Dermis microvascular lymphatic vessel endothelial cell (primary cell): ENCODE measurements around the gene BPIFB2. TPM values are rescaled to one million over a fixed set of nuclear protein-coding genes. Genes with fewer than 3 reads are reported as not detected.
"Not testable (repeated sequence)": the region's sequence is repeated elsewhere in the genome, so short reads cannot be mapped to it uniquely, and the experiment has no call there.

Source experiments
- DNase-seq, 2 donors: peaks; one replicate each; pipeline versions ENCODE4 v3.0.0 to v3.0.0-alpha.2; 2010; ENCODE audit warnings: low read depth in 2 of 2
- total RNA-seq: library from RNA; depleted of rRNA; stranded (reverse); fragments of >200 nt; gene quantifications from 2 replicates; pipeline ENCODE4 v1.2.1, GENCODE V29; 2014

BPIFB2 gene
- total RNA-seq, 1 donor from 2014 or later: not detected

GRCh38 chr20:32970115-32970972 is 37.2 kb upstream of the BPIFB2 start:
- no peak for DNase-seq

DNA sequence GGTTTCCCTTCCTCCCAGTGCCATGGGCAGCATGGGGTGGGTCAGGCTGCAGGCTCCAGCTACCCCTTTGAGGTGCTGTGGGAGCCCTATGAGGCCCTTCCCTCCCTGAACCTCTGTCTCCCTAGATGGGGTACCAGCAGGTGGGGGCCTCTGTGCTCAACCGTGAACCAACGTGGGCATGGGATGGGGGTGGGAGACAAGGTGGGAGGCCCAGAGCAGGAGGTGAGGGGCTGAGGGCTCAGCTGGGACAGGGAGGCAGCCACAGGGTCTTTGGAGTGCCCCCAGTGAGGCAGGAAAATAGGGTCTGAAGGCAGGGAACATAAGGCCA is 36.6 kb upstream of the BPIFB2 start:
- DNase-seq: no peak

DNA sequence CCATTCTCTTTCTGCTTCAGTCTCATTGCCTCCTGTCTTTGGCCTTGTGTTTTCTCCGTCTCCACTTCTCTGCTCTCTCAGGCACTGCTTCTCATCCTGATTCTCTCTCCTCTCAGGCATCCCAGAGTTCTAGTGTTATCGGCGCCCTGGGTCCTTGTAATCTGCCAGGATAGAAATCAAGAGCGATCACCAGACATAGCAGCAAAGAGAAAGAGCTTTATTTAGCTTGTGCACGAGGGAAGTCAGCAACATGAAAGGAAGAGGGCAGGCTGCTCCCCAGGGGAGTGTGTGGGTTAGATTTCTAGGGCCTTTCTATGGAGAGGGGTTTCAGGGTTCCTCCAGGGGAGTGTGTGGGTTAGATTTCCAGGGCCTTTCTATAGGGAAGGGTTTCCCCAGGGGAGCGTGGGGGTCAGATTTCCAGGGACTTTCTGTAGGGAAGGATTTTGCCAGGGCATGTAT is 35.8 kb upstream of the BPIFB2 start:
- no peak for DNase-seq

DNA sequence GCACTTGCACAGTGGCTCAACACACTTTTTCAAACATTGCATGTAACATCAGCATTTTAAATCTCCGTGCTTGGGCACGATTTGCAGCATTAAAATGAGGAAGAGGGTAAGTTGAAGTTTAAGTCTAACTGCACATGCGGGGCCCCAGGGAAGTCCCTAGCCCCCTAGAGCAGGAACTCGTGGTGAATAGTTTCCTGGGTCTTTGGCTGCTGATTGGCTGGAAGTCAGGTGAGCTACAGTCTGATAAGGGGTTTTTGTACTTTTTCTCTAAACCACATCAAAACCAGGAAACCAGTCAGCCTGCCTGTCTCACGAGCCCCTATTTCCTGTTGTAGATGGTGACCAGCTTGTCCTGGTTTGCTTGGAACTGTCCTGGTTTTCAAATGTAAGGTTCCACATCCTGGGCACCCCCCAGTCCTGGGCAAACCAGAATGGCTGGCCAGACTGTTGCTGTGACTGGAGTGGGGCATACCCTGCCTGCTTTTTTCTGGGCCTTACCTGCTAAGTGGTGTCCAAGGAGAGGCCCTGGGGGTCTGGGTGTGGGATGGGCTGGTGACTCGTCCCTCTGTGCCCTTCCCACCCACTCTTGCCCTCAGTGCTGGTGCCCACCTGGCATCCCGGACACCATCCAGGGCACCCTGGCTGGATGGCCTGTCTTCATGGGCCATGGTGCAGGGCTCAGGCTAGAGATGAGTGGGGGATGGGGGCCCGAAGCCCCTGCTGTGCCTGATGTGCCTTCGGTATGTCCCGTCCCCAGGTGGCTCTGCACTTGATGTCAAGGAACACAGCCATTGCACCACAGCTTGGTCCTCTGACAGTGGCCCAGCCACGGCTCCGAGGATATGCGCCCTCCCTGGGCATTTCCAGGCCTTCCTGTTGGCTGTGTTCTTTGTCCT is 35.1 kb upstream of the BPIFB2 start:
- DNase-seq: peak in 1 of 2 donors; percentile 20

DNA sequence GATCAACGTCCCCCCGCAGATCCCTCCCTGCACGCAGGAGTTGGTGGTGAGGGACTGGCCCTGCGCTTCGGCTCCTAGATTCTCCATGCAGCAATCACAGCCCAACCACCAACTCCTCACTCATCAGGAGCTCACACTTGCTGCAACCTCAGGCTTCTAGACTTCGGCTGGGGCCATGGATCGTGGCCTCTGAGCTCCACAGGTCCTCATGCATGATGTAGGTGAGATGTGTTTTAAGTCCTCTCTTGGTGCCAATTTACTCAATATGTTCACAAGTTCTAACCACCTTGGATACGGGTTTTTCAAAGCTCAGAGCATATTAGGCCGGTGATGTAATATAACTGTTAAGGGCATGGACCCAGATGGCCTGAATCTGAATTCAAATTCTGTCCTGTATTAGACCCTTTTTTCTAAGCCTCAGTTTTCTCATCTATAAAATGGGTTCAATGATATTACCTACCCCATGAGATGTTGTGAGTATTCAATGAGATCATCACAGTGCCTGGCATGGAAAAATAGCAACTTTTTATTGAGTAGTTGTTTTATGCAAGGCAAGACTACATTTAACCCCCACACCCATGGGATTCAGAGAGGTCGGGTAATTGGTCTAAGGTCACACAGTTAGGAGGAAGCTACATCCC is 34.3 kb upstream of the BPIFB2 start:
- DNase-seq: no peak

DNA sequence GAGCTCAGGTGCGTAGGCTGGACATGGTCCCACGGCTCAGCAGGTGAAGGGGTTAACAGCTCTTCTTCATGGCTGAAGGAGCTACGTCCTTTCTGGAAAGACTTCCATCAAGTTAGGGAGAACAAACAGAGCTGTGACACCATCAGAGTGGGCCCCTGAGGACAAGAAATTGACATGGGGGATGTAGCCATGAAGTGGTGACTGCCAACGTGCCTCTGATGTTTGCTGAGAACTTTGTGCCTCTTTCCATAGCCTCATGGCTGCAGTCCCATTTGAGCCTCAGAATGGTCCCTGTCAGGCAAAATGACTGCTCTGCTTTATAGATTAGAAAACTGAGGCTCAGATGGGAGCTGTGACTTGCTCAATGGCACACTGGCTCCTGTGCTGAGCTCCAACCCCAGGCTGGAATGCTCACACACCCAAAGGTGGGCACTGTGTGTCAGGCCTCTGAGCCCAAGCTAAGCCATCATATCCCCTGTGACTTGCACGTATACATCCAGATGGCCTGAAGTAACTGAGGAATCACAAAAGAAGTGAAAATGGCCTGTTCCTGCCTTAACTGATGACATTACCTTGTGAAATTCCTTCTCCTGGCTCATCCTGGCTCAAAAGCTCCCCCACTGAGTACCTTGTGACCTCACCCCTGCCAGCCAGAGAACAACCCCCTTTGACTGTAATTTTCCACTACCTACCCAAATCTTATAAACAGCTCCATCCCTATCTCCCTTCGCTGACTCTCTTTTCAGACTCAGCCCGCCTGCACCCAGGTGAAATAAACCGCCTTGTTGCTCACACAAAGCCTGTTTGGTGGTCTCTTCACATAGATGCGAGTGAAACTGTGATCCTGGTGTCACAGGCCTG is 33.1 kb upstream of the BPIFB2 start:
- DNase-seq: not testable (repeated sequence)

- not testable (repeated sequence) for DNase-seq
Observed at GRCh38 chr20:32975121-32975520, 32.4 kb upstream of the BPIFB2 start.

- DNase-seq: no peak
Observed at GRCh38 chr20:32975698-32976674, 31.5 kb upstream of the BPIFB2 start.

DNA sequence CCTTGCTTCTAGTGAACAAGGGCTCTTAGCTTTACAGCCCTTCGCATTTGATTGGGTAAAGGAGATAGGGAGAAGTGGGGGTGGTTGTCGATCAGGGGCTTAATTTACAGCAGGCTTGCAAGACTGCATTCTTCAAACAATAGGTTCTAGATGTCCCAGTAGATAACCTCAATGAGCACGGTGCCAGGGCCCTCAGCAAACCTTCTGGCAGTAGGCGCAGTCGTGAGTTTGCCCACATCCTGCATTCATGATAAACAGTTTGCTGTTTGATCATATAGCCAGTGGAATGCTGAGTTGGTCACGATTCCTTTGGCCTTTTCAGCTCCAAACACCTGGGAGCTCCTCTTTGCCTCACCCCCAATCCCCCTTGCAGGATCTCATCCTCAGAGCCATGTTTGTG is 30.8 kb upstream of the BPIFB2 start:
- no peak for DNase-seq

DNA sequence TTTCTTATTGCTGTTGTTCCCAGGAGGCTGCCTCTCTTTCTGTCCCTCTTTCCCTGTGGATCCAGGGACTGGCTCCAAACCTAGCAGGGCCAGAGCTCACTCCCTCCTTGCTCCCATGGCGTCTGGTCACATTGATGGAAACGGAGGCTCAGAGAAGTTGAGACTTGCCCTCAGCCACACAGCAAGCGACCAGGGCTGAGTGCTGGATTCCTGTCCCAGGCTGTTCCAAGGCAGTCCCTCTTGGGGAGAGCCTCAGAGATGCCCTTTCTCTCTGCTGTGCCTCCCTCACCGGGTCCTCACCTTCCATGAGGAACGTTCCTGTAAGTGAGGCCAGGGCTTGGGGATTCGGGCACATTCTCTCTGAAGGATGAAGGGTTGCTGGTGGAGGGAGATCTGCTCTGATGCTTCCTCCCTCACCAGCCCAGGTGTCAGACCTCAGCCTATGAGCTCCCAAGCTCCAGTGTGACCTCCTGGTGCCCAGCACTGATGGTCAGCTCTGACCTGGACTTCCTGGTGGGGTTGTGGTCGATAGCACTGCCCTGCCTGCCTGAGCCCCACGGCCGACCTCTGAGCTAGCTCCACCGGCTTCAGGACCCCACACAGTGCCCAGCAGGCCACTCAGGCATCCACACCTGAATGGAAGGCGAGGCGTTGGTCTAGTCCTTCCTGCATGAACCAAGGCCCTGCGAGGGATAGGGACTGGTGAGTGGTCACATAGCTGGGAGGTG is 30.1 kb upstream of the BPIFB2 start:
- no peak for DNase-seq

GRCh38 chr20:32978009-32978335 is 29.5 kb upstream of the BPIFB2 start:
- DNase-seq: no peak

DNA sequence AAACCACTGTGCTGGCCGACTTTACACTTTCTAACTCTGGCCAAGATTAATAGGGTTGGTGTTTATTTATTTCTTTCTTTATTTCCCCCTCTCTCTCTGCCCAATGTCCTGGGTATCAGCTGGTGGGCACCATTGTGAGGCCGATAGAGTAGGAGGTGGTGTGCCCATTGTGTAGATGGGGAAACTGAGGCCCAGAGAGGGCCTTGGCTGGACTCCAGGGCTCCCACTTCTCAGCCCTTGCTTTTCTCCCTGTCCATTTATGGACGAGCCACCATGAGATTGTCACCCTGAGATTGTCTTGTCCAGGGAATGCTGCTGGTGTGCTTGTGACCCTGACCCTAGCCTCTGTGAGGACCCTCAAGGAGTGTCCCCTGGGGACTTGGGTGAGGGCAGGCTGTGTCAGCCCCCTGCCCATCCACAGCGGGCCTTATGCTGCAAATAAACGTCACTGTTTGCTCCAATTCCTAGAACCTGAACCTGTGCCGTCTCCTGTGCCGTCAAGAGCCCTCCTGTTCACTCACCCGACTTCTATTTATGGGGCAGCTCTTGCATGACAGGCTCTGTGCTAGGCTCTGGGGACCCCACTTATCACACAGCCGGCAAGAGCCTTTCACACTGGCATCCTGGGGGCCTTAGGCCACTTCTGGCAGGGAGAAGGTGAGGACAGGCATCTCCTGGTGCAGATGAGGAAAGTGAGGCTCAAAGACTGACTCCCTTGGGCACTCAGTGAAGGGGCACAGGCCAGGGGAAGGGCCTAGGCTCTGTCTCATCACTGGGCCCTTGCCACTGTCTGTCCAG is 28.1 kb upstream of the BPIFB2 start:
- DNase-seq: no peak

DNA sequence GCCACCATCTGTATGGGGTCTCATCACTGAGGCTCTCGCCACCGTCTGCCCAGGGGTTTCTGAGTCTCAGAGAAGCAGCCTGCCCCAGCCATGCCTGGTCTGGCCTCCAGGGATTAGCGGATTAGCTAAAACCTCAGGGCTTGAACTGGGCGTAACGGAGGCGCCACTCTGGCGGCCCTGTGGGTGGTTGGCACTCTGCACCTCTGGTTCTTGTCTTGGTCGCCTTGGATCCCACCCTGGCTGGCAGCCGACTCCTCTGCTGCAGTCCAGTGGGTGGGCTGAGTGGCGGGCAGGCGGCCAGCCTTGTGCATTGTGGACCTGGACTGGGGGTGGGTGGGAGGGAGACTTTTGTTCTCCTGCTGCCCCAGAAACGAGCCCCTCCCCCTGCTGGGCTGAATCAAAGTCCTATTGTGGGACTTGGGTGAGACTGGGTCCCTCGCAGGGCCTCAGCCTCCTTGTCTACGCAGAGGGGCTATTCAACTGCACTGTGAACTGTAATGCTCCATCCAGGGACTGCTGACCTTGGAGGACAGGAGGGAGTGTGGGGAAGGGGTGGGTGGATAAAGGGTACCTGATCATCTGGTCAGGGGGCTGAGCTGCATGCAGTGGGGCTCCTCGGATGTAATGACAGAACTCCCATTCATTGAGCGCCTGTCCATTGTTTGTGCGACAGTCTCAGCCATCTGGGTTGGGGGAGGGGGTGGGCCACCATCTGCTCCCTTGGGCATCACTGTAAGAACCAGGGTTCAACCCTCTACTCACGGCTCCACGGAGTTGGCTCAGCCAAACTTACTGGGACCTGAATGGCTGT is 27.2 kb upstream of the BPIFB2 start:
- no peak for DNase-seq

DNA sequence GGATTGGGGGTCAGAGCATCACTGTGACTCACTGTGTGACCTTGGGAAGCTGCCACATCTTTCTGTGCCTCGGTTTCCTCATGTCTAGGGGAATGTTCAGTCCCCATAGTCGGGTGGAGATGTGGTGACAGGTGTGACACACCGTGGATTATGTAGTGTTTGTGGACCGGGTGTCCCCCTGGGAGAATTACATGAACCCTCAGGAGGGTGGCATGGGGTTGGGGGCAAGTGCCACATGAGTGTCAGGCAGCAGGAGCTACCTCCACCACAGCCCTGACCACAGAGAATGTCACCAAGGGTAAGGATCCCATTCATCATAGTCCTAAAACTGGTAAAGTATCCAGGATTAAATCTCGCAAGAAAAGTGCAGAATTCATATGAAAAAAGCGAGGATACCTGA is 26.5 kb upstream of the BPIFB2 start:
- DNase-seq: no peak

DNA sequence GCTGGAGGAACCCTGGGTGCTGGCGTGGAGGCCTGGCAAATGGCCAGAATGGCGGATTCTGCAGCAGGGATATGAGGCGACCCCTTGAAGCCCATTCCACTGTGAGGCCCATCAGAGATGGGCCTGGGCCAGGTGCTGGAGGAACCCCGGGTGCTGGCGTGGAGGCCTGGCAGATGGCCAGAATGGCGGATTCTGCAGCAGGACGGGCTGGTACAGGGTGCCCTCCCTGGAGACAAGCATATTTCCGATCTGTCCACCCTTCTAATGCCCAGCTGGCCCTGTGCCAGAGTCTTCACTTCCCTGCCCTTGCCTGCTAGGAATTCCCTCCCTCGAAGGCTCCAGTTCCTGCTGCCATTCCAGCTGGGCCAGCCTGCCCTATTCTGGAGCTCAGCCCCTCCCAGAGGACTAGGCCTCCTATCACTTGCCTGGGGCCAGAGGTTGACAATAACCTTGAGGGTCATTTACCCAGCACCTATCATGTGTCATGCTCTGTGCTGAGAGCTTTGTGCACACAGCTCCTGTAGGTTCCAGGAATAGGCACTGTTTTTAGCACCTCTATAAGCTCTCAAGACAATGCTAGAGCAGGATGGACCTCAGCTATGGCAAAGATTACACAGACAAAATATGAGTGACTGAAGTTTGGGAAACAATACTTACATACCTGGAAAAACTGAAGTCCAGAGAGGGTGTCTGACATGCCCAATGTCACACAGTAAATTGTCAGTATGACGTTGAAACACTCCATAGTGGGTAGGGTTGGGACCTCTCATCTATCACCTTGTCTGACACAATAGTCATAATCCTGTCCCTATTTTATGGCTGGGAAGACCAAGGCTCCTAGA is 24.7 kb upstream of the BPIFB2 start:
- DNase-seq: no peak

GRCh38 chr20:32983459-32984112 is 23.9 kb upstream of the BPIFB2 start:
- no peak for DNase-seq
